ENCODE measurements around the gene REV3L. TPM values are rescaled to one million over a fixed set of nuclear protein-coding genes. Genes with fewer than 3 reads are reported as not detected.

The REV3L gene
- total and polyA plus RNA-seq, 2 donors (not counting 3 experiments of a cell fraction or from before 2014, with no cell fraction given): 6.0 to 22.7 TPM

DNA sequence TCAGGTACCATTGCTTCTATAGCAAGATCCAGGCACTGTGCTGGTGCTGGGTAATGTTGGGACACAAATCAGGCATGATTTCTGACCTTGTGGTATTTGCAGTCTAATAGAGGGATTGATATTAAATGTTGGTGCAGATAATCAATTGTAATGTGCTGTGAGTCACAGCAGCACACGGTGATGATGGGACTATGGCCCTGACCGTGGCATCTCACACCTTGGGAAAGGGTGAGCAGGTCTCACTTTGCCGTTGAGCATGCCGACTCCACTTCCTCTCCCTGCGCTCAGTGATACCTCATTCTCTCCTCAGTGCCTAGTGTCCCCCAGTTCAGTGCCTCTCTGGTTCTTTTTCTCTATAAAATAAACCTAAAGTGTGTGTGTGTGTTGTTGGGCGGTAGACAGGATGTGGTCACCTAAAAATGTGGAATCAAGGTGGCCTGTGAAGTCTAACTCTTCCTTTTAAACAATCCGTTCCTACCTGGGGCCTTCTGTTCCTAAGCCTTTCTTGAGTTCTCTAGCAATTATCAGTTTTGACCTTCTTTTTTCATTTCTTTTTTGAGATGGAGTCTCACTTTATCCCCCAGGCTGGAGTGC lies 188.5 kb downstream of the REV3L start:
- Histone ChIP-seq H3K9me1 (replicated peaks; ENCODE audit: control insufficient read depth, extremely low read depth, insufficient read depth, low read length) (no peaks in the 10 kb centered on the region), H3K9ac (replicated peaks; ENCODE audit: extremely low read depth, insufficient read depth, low read length) (no peak overlapping the region), H3K27me3 (ENCODE audit: control insufficient read depth in 2 of 2, insufficient read depth in 2 of 2, low read length in 2 of 2) (no peaks in the 10 kb centered on the region), H4K20me1 (replicated peaks; ENCODE audit: control insufficient read depth, extremely low read depth, insufficient read depth, low read length) (no peaks in the 10 kb centered on the region), H3K36me3 (ENCODE audit: control insufficient read depth in 2 of 2, extremely low read depth in 1 of 2, insufficient read depth in 2 of 2, low read length in 2 of 2) (no peaks in the 10 kb centered on the region), H3K79me2 (ENCODE audit: control insufficient read depth, insufficient read depth, low read length) (no peaks in the 10 kb centered on the region), H3K4me1 (ENCODE audit: control insufficient read depth, extremely low read depth, insufficient read depth, low read length) (no peaks in the 10 kb centered on the region), H2AFZ (ENCODE audit: low read depth, low read length) (no peak overlapping the region), H3K27ac (ENCODE audit: insufficient read depth, low read depth, low read length) (no peak overlapping the region), H3K4me3 (replicated peaks in 1 of 3; ENCODE audit: insufficient read depth in 1 of 3, low read depth in 1 of 3, low read length in 3 of 3) (no peak overlapping the region), H3K4me2 (ENCODE audit: insufficient read depth, low read length) (no peak overlapping the region), H3K9me3 (replicated peaks; ENCODE audit: control insufficient read depth, insufficient read depth, low read length) (no peaks in the 10 kb centered on the region)
- ChIA-PET CTCF (interaction anchor here (2.0 kb wide), 1 partner anchor 184 kb away, joined by 5 read pairs; no protein-coding TSS in a partner anchor), POLR2A (no interaction called here)
- dilution Hi-C loops (cut with MboI; ENCODE audit: extremely low pct_ligation_motif_present, low sequenced_read_pairs): no loop called here
- intact Hi-C loops (cut with micrococcal nuclease): no loop called here
- no TSS peak for BruUV-seq (replicated peaks)
- DNase-seq (ENCODE audit: low read depth, low spot score) (no peak), FAIRE-seq (no peak)
- TF ChIP-seq MYC (IDR thresholded peaks at IDR 0.05; ENCODE audit: low read depth, low read length) (no peak), FOS (IDR thresholded peaks at IDR 0.05; ENCODE audit: borderline replicate concordance, insufficient read depth, low read length) (no peak), POLR2A (IDR thresholded peaks at IDR 0.05; ENCODE audit: low read depth, low read length) (no peak), MAX (IDR thresholded peaks at IDR 0.05; ENCODE audit: insufficient read depth, insufficient read length) (no peak), EZH2 (IDR thresholded peaks at IDR 0.05; ENCODE audit: borderline replicate concordance, low read depth, low read length, severe bottlenecking) (no peak), POLR2AphosphoS5 (IDR thresholded peaks at IDR 0.05; ENCODE audit: insufficient read depth, low read depth, low read length) (no peak), GATA2 (IDR thresholded peaks at IDR 0.05; ENCODE audit: insufficient read depth, insufficient read length, low read depth, low read length) (no peak), JUN (IDR thresholded peaks at IDR 0.05; ENCODE audit: borderline replicate concordance, insufficient read depth, insufficient read length, low read depth) (no peak)
- TF ChIP-seq, protein P1, sequence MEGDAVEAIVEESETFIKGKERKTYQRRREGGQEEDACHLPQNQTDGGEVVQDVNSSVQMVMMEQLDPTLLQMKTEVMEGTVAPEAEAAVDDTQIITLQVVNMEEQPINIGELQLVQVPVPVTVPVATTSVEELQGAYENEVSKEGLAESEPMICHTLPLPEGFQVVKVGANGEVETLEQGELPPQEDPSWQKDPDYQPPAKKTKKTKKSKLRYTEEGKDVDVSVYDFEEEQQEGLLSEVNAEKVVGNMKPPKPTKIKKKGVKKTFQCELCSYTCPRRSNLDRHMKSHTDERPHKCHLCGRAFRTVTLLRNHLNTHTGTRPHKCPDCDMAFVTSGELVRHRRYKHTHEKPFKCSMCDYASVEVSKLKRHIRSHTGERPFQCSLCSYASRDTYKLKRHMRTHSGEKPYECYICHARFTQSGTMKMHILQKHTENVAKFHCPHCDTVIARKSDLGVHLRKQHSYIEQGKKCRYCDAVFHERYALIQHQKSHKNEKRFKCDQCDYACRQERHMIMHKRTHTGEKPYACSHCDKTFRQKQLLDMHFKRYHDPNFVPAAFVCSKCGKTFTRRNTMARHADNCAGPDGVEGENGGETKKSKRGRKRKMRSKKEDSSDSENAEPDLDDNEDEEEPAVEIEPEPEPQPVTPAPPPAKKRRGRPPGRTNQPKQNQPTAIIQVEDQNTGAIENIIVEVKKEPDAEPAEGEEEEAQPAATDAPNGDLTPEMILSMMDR (IDR thresholded peaks at IDR 0.05; ENCODE audit: extremely low read depth in 1 of 2, insufficient read depth in 1 of 2, low read depth in 1 of 2, low read length in 2 of 2): no peak

Data from endothelial cell of umbilical vein (primary cell).